SK-N-SH treated with all-trans-retinoic acid at 6 μM for 48 hours (cell line): ENCODE measurements around the gene WEE2.

Experiments
- ARNTL ChIP-seq: fragments of 450-650 bp; formaldehyde crosslinking; IDR thresholded peaks from 2 replicates; pipeline ENCODE4 v1.5.0; 2020; ENCODE audit warnings: low read depth, mild to moderate bottlenecking, moderate library complexity, borderline replicate concordance
- ISL1 ChIP-seq: fragments of 250-450 bp; sonication (Bioruptor Pico); IDR thresholded peaks from 2 replicates; pipeline ENCODE4 v2.1.2; 2022; ENCODE audit warnings: mild to moderate bottlenecking, moderate library complexity
- OSR1 ChIP-seq: fragments of 250-450 bp; sonication (Bioruptor Pico); IDR thresholded peaks from 2 replicates; pipeline ENCODE4 v1.8.0; 2022; ENCODE audit warnings: moderate library complexity, mild to moderate bottlenecking, inconsistent platforms
- SNAI2 ChIP-seq: fragments of 250-450 bp; sonication (Bioruptor Pico); IDR thresholded peaks from 2 replicates; pipeline ENCODE4 v1.5.0; 2020; ENCODE audit warnings: mild to moderate bottlenecking, moderate library complexity
- TOX ChIP-seq: fragments of 250-450 bp; sonication (Bioruptor Pico); IDR thresholded peaks from 2 replicates; pipeline ENCODE4 v1.8.0; 2021; ENCODE audit warnings: mild to moderate bottlenecking, moderate library complexity, borderline replicate concordance
- ZFP30 ChIP-seq: fragments of 450-650 bp; formaldehyde crosslinking; IDR thresholded peaks from 2 replicates; pipeline ENCODE4 v1.5.0; 2022; ENCODE audit warnings: mild to moderate bottlenecking, moderate library complexity
- ZNF70 ChIP-seq: fragments of 450-650 bp; formaldehyde crosslinking; IDR thresholded peaks from 2 replicates; pipeline ENCODE4 v1.5.0; 2020; ENCODE audit warnings: mild to moderate bottlenecking, moderate library complexity
- ZNF8 ChIP-seq: fragments of 450-650 bp; formaldehyde crosslinking; IDR thresholded peaks from 2 replicates; pipeline ENCODE4 v1.5.0; 2020; ENCODE audit warnings: mild to moderate bottlenecking, moderate library complexity
- TF ChIP-seq, protein P1 (sequence below): fragments of 250-450 bp; sonication (Bioruptor Pico); IDR thresholded peaks from 2 replicates; pipeline ENCODE4 v1.5.1; 2020; ENCODE audit warnings: low read depth, mild to moderate bottlenecking, moderate library complexity
- TF ChIP-seq, protein P2 (sequence below): fragments of 250-450 bp; sonication (Bioruptor Pico); IDR thresholded peaks from 2 replicates; pipeline ENCODE4 v1.5.0; 2020; ENCODE audit warnings: mild to moderate bottlenecking, moderate library complexity
- TF ChIP-seq, protein P3 (sequence below): fragments of 250-450 bp; sonication (Bioruptor Pico); IDR thresholded peaks from 2 replicates; pipeline ENCODE4 v1.8.0; 2020; ENCODE audit warnings: mild to moderate bottlenecking, moderate library complexity, borderline replicate concordance

DNA sequence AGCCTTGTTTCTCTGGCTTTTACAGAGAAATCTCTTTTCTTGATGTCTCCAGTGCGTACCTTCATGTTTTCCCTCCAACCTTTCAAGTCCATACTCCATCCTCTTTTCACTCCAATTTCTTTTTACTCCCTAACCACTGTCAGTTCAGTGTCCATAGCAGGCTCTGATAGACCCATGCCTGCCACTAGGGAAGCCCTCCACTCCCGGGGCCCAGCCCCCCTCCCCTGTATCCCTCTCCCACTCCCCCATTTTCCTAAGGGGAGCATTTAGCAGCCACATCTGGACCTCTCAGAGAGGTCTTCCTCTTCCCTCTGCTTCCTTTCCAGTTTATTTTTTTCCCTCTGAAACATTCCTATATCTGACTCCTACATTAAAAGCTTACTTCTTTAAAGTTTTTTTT lies 39.3 kb upstream of the WEE2 start:
- TF ChIP-seq ZNF70 (CRISPR knock-in tag) (no peak), OSR1 (no peak), ARNTL (CRISPR knock-in tag) (no peak), ZFP30 (CRISPR knock-in tag) (no peak), TOX (CRISPR knock-in tag) (no peak), SNAI2 (no peak), ZNF8 (CRISPR knock-in tag) (no peak), ISL1 (no peak)
- TF ChIP-seq, protein P1, sequence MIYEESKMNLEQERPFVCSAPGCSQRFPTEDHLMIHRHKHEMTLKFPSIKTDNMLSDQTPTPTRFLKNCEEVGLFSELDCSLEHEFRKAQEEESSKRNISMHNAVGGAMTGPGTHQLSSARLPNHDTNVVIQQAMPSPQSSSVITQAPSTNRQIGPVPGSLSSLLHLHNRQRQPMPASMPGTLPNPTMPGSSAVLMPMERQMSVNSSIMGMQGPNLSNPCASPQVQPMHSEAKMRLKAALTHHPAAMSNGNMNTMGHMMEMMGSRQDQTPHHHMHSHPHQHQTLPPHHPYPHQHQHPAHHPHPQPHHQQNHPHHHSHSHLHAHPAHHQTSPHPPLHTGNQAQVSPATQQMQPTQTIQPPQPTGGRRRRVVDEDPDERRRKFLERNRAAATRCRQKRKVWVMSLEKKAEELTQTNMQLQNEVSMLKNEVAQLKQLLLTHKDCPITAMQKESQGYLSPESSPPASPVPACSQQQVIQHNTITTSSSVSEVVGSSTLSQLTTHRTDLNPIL (CRISPR knock-in tag): no peak
- TF ChIP-seq, protein P2, sequence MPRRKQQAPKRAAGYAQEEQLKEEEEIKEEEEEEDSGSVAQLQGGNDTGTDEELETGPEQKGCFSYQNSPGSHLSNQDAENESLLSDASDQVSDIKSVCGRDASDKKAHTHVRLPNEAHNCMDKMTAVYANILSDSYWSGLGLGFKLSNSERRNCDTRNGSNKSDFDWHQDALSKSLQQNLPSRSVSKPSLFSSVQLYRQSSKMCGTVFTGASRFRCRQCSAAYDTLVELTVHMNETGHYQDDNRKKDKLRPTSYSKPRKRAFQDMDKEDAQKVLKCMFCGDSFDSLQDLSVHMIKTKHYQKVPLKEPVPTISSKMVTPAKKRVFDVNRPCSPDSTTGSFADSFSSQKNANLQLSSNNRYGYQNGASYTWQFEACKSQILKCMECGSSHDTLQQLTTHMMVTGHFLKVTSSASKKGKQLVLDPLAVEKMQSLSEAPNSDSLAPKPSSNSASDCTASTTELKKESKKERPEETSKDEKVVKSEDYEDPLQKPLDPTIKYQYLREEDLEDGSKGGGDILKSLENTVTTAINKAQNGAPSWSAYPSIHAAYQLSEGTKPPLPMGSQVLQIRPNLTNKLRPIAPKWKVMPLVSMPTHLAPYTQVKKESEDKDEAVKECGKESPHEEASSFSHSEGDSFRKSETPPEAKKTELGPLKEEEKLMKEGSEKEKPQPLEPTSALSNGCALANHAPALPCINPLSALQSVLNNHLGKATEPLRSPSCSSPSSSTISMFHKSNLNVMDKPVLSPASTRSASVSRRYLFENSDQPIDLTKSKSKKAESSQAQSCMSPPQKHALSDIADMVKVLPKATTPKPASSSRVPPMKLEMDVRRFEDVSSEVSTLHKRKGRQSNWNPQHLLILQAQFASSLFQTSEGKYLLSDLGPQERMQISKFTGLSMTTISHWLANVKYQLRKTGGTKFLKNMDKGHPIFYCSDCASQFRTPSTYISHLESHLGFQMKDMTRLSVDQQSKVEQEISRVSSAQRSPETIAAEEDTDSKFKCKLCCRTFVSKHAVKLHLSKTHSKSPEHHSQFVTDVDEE: no peak
- TF ChIP-seq, protein P3, sequence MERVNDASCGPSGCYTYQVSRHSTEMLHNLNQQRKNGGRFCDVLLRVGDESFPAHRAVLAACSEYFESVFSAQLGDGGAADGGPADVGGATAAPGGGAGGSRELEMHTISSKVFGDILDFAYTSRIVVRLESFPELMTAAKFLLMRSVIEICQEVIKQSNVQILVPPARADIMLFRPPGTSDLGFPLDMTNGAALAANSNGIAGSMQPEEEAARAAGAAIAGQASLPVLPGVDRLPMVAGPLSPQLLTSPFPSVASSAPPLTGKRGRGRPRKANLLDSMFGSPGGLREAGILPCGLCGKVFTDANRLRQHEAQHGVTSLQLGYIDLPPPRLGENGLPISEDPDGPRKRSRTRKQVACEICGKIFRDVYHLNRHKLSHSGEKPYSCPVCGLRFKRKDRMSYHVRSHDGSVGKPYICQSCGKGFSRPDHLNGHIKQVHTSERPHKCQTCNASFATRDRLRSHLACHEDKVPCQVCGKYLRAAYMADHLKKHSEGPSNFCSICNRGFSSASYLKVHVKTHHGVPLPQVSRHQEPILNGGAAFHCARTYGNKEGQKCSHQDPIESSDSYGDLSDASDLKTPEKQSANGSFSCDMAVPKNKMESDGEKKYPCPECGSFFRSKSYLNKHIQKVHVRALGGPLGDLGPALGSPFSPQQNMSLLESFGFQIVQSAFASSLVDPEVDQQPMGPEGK (CRISPR knock-in tag): no peak
